Kidney epithelial cell (primary cell): ENCODE data around the gene BSPH1. TPM values are rescaled to one million over a fixed set of nuclear protein-coding genes. Genes with fewer than 3 reads are reported as not detected.
A peak's percentile ranks its signal among the peaks of the same experiment; 100 is the strongest.
"Not testable (repeated sequence)": the region's sequence is repeated elsewhere in the genome, so short reads cannot be mapped to it uniquely, and the experiment has no call there.

Experiments
- DNase-seq: peaks from one replicate; pipeline ENCODE4 v3.0.0-alpha.2; 2010; ENCODE audit warnings: low read depth
- H3K27me3 ChIP-seq: 2 replicates; pipeline ENCODE4 v1.6.0; 2011; ENCODE audit warnings: low read length; ENCODE audit not compliant: control insufficient read depth, insufficient read depth
- H3K36me3 ChIP-seq: 2 replicates; pipeline ENCODE4 v1.5.1; 2011; ENCODE audit warnings: low read length; ENCODE audit not compliant: control insufficient read depth, insufficient read depth
- H3K4me3 ChIP-seq: 2 replicates; pipeline ENCODE4 v1.5.1; 2011; ENCODE audit warnings: low read depth, mild to moderate bottlenecking, control low read depth, low read length
- total RNA-seq: library from RNA; depleted of rRNA; stranded (reverse); fragments of >200 nt; gene quantifications from 2 replicates; pipeline ENCODE4 v1.2.3, GENCODE V29; 2015
- TF ChIP-seq, protein P1 (sequence below): IDR thresholded peaks from 2 replicates; pipeline ENCODE4 v1.5.1; 2011; ENCODE audit warnings: mild to moderate bottlenecking, moderate library complexity, low read length, control low read depth, inconsistent platforms; ENCODE audit not compliant: insufficient read depth, poor library complexity, severe bottlenecking

The BSPH1 gene
- total RNA-seq, 1 donor from 2014 or later, result not detected

DNA sequence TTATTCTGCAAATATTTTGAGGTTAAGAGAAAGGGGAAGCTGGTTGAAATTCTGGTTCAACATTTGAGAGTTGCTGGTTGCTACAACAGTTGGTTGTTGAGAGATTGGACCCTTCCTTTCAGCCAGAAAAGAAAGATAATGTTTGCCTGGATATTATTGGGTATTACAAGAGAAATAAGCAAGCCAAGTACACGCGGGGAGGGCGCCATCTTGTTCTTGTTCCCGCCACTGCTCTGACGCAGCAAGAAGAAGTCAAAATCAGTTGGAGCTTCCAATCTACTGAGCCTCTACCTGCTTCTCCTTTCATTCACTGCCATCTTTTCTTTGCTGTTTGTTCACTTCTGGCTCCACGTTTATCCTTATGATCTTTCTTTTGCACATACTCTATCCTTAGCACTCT lies 18.4 kb downstream of the BSPH1 start:
- H3K27me3 ChIP-seq, result no peaks in the 10 kb centered on the region

DNA sequence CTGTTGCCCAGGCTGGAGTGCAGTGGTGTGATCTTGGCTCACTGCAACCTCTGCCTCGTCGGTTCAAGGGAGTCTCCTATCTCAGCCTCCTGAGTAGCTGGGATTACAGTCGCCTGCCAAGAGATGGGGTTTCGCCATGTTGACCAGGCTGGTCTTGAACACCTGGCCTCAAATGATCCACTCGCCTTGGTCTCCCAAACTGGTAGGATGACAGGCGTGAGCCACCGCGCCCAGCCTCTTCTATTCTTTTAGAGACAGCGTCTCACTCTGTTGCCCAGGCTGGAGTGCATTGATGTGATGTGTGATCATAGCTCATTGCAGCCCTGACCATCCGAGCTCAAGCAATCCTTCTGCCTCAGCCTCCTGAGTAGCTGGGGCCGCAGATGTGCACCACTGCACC lies 36.0 kb downstream of the BSPH1 start:
- DNase-seq, H3K4me3 ChIP-seq, H3K27me3 ChIP-seq, H3K36me3 ChIP-seq: not testable (repeated sequence)

More for the DNA sequence above, 18.4 kb downstream of the BSPH1 start:
- TF ChIP-seq, protein P1, sequence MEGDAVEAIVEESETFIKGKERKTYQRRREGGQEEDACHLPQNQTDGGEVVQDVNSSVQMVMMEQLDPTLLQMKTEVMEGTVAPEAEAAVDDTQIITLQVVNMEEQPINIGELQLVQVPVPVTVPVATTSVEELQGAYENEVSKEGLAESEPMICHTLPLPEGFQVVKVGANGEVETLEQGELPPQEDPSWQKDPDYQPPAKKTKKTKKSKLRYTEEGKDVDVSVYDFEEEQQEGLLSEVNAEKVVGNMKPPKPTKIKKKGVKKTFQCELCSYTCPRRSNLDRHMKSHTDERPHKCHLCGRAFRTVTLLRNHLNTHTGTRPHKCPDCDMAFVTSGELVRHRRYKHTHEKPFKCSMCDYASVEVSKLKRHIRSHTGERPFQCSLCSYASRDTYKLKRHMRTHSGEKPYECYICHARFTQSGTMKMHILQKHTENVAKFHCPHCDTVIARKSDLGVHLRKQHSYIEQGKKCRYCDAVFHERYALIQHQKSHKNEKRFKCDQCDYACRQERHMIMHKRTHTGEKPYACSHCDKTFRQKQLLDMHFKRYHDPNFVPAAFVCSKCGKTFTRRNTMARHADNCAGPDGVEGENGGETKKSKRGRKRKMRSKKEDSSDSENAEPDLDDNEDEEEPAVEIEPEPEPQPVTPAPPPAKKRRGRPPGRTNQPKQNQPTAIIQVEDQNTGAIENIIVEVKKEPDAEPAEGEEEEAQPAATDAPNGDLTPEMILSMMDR, result no peak
- Histone ChIP-seq H3K36me3 (no peaks in the 10 kb centered on the region), H3K4me3 (no peak overlapping the region)
- DNase-seq, result no peak

DNA sequence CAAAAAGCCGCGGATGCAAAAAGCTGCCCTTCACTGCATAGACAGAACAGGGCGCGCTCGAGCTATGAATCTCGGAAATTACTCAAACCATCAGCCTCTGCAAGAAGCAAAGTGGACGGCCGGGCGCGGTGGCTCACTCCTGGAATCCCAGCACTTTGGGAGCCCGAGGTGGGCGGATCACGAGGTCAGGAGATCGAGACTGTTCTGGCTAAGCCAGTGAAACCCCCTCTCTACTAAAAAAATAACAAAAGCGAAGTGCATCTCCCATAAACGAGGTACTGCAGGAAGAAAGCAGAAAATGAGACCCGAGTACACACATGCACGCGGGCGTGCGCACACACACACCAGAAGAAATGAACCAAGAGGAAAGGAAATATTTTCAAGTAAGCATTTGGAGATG lies 39.8 kb downstream of the BSPH1 start:
- H3K27me3 ChIP-seq, H3K4me3 ChIP-seq, H3K36me3 ChIP-seq, DNase-seq: not testable (repeated sequence)

DNA sequence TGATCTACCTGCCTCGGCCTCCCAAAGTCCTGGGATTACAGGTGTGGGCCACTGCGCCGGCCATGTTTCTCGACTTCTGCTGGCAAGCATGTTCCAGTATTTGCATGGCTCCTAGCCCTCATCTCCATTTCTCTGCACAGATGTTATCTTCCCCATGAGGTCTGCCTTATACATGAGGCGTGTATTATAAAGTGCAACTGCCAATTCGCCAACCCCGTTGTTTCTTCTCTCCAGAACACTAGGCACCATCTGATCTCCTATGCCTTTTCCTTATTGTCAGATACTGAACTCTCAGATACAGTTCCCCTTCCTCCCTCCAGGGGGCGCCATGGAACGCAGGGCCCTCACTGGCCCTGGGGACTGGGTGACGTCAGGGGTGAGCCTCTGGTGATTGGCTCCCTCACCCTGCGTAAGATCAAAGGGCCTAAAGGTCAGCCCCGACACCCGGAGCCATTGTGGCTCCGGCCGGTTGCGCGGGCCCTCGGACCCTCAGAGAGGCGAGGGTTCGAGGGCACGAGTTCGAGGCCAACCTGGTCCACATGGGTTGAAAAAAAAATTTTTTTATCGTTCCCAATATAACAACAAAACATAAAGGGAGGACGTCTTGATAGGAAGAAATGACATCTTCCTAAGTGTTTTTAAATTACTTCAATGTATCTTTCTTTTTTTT lies 42.0 kb downstream of the BSPH1 start:
- H3K4me3 ChIP-seq, H3K36me3 ChIP-seq, H3K27me3 ChIP-seq, DNase-seq: not testable (repeated sequence)
- TF ChIP-seq, protein P1, result peak; percentile 38

- DNase-seq, H3K27me3 ChIP-seq, H3K36me3 ChIP-seq, H3K4me3 ChIP-seq: not testable (repeated sequence)
Measured at GRCh38 chr19:47928581-47928980, 63.4 kb downstream of the BSPH1 start.

DNA sequence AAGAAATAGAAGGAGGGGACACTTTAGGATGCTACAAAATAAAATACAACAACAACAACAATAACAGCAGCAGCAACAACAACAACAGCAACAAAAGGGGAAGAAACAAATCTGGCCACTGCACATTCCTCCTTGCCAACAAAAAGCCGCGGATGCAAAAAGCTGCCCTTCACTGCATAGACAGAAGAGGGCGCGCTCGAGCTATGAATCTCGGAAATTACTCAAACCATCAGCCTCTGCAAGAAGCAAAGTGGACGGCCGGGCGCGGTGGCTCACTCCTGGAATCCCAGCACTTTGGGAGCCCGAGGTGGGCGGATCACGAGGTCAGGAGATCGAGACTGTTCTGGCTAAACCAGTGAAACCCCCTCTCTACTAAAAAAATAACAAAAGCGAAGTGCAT lies 71.9 kb downstream of the BSPH1 start:
- DNase-seq, H3K36me3 ChIP-seq, H3K4me3 ChIP-seq, H3K27me3 ChIP-seq: not testable (repeated sequence)

Other genes starting within 250 kb of the BSPH1 start
- 358 and 380 TPM in 2 replicates for gene NOP53, start 246.6 kb downstream of the BSPH1 start, total RNA-seq
- 166 and 233 TPM in 2 replicates for gene SELENOW, start 213.5 kb downstream of the BSPH1 start, total RNA-seq
- gene TPRX1, start 187.6 kb downstream of the BSPH1 start, total RNA-seq, result not detected in 2 replicates
- not detected in 2 replicates for gene CRX, start 170.2 kb downstream of the BSPH1 start, total RNA-seq
- not detected in 2 replicates for gene TPRX2, start 132.9 kb downstream of the BSPH1 start, total RNA-seq
- not detected in 2 replicates for gene SULT2A1, start 105.9 kb downstream of the BSPH1 start, total RNA-seq
- not detected in 2 replicates for gene ELSPBP1, start 2.5 kb upstream of the BSPH1 start, total RNA-seq
- not detected in 2 replicates for gene CABP5, start 51.9 kb upstream of the BSPH1 start, total RNA-seq
- gene PLA2G4C, start 118.6 kb upstream of the BSPH1 start, total RNA-seq, result 15.8 and 21.3 TPM in 2 replicates
- gene LIG1, start 178.2 kb upstream of the BSPH1 start, total RNA-seq, result 15.0 and 17.6 TPM in 2 replicates
- gene ZSWIM9, start 178.5 kb upstream of the BSPH1 start, total RNA-seq, result 1.6 and 1.8 TPM in 2 replicates